SK-N-SH treated with all-trans-retinoic acid at 6 μM for 48 hours (cell line): ENCODE results near the gene GPRC5B.

Experiments
- POU6F1 ChIP-seq: fragments of 250-450 bp; sonication (Bioruptor Pico); IDR thresholded peaks from 2 replicates; pipeline ENCODE4 v1.8.0; 2021; ENCODE audit warnings: low read depth, mild to moderate bottlenecking, moderate library complexity, borderline replicate concordance
- ZFP3 ChIP-seq: fragments of 250-450 bp; sonication (Bioruptor Pico); IDR thresholded peaks from 2 replicates; pipeline ENCODE4 v1.5.0; 2020; ENCODE audit warnings: mild to moderate bottlenecking, moderate library complexity
- ZNF565 ChIP-seq: fragments of 450-650 bp; formaldehyde crosslinking; conservative IDR thresholded peaks from 2 replicates; pipeline ENCODE4 v1.5.0; 2020; ENCODE audit warnings: low read depth, mild to moderate bottlenecking, moderate library complexity

DNA sequence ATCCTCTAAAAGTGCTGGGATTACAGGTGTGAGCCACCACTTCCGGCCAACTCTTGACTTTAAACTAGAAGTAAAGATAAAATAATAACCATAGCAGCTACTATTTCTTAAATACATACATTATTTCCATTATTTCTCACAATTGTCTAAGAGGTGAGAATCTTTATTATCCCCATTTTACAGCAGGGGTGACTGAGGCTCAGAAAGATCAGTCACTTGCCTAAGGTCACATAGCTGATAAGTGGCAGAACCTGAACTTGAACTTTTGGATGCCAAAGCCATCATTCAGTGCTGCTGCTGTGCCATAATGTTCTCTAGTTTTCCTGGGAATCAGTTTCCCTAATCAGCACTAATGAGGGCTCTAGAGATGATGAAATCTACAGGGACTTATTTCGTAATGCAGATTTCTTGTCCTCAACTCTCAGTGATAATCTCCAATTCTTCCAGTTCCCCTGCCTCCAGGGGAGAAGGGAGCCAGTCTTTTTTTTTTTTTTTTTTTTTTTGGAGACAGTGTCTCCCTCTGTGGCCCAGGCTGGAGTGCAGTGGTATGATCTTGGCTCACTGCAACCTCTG, 25.2 kb upstream of the GPRC5B start:
- TF ChIP-seq POU6F1 (CRISPR knock-in tag) = no peak
- TF ChIP-seq ZFP3 (CRISPR knock-in tag) = no peak
- no peak for TF ChIP-seq ZNF565 (CRISPR knock-in tag)
